Esophagus muscularis mucosa (tissue), 3 donors: ENCODE results near the gene FOLR2.

Source experiments
- POLR2A ChIP-seq: fragments of 450-650 bp; IDR thresholded peaks from one replicate; pipeline ENCODE4 v1.6.1; 2017; ENCODE audit warnings: antibody characterized with exemption, moderate library complexity, mild to moderate bottlenecking, low read depth
- TF ChIP-seq, protein P1 (sequence below), 3 experiments: fragments of 200-600 bp in 2 of 3; fragments of 450-650 bp in 1 of 3; sonication (generic) in 2 of 3; IDR thresholded peaks; one replicate each; pipeline ENCODE4 v1.5.1; 2017 to 2019; ENCODE audit warnings: antibody characterized with exemption in 3 of 3, mild to moderate bottlenecking in 2 of 3, moderate library complexity in 1 of 3

GRCh38 chr11:72259490-72259889, 42.9 kb downstream of the FOLR2 start:
- TF ChIP-seq, protein P1, sequence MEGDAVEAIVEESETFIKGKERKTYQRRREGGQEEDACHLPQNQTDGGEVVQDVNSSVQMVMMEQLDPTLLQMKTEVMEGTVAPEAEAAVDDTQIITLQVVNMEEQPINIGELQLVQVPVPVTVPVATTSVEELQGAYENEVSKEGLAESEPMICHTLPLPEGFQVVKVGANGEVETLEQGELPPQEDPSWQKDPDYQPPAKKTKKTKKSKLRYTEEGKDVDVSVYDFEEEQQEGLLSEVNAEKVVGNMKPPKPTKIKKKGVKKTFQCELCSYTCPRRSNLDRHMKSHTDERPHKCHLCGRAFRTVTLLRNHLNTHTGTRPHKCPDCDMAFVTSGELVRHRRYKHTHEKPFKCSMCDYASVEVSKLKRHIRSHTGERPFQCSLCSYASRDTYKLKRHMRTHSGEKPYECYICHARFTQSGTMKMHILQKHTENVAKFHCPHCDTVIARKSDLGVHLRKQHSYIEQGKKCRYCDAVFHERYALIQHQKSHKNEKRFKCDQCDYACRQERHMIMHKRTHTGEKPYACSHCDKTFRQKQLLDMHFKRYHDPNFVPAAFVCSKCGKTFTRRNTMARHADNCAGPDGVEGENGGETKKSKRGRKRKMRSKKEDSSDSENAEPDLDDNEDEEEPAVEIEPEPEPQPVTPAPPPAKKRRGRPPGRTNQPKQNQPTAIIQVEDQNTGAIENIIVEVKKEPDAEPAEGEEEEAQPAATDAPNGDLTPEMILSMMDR (IDR thresholded peaks at IDR 0.05): no peak
- no peak for TF ChIP-seq POLR2A
